ENCODE data around the gene LIPC.

The LIPC gene

GRCh38 chr15:58476525-58477162 is 44.9 kb downstream of the LIPC start:
- DNase-seq: no peak

- DNase-seq: no peak
These were observed 45.4 kb downstream of the LIPC start for GRCh38 chr15:58477170-58477569.

GRCh38 chr15:58478035-58478434 is 46.2 kb downstream of the LIPC start:
- DNase-seq: no peak

GRCh38 chr15:58478579-58478978 is 46.8 kb downstream of the LIPC start:
- no peak for DNase-seq

- DNase-seq: no peak
These were observed 48.1 kb downstream of the LIPC start for GRCh38 chr15:58479941-58480340.

GRCh38 chr15:58483376-58483775 is 51.6 kb downstream of the LIPC start:
- DNase-seq: no peak

- no peak for DNase-seq
These were observed 53.2 kb downstream of the LIPC start for GRCh38 chr15:58484791-58485600.

- no peak for DNase-seq
These were observed 54.3 kb downstream of the LIPC start for GRCh38 chr15:58486062-58486461.

GRCh38 chr15:58486564-58486963 is 54.8 kb downstream of the LIPC start:
- no peak for DNase-seq

GRCh38 chr15:58487041-58487723 is 55.4 kb downstream of the LIPC start:
- no peak for DNase-seq

GRCh38 chr15:58487724-58488120 is 55.9 kb downstream of the LIPC start:
- no peak for DNase-seq

GRCh38 chr15:58489289-58490085 is 57.7 kb downstream of the LIPC start:
- no peak for DNase-seq

- no peak for DNase-seq
These were observed 58.5 kb downstream of the LIPC start for GRCh38 chr15:58490086-58490887.

GRCh38 chr15:58490888-58491473 is 59.2 kb downstream of the LIPC start:
- no peak for DNase-seq

GRCh38 chr15:58491499-58492202 is 59.9 kb downstream of the LIPC start:
- no peak for DNase-seq

- DNase-seq: no peak
These were observed 61.0 kb downstream of the LIPC start for GRCh38 chr15:58492661-58493397.

GRCh38 chr15:58494567-58494966 is 62.8 kb downstream of the LIPC start:
- no peak for DNase-seq

GRCh38 chr15:58495891-58496408 is 64.2 kb downstream of the LIPC start:
- no peak for DNase-seq

GRCh38 chr15:58497046-58497785 is 65.4 kb downstream of the LIPC start:
- DNase-seq: no peak

Measured in femur (tissue), 1 donor.